Measurements from ENCODE around the gene USP6NL. TPM values are rescaled to one million over a fixed set of nuclear protein-coding genes. Genes with fewer than 3 reads are reported as not detected.

The USP6NL gene
- total and polyA plus RNA-seq, 9 of the 15 experiments (the other 6 are each of a cell fraction or from before 2014, with no cell fraction given): 3.2 to 26.6 (median 19.8) TPM

GRCh38 chr10:11589738-11590137, 21.7 kb downstream of the USP6NL start (continued):
- TF ChIP-seq HMBOX1 (IDR thresholded peaks at IDR 0.05) (no peak), SMARCA4 (IDR thresholded peaks at IDR 0.05) (no peak)

GRCh38 chr10:11588873-11589574, 22.4 kb downstream of the USP6NL start:
- peaks cover 100% of the 10 kb centered on the region for H3K79me2 ChIP-seq (ENCODE audit: control insufficient read depth, insufficient read depth, low read length)
- ATAC-seq (peak; percentile 81), DNase-seq (ENCODE audit: extremely low read depth in 1 of 4, low spot score in 3 of 4) (peak in 2 of 4 experiments; percentile 66), FAIRE-seq (peak; percentile 62)
- POLR2A ChIA-PET: interaction anchor here (0.8 to 3.9 kb wide), 6 partner anchors 8 to 19 kb away, joined by 3 to 21 read pairs (median 3); no protein-coding TSS in a partner anchor
- H3K4me2 ChIP-seq (ENCODE audit: insufficient read depth, low read length): no peak overlapping the region
- H3K9ac ChIP-seq (ENCODE audit: insufficient read depth in 1 of 2, low read depth in 2 of 2, low read length in 2 of 2): peak overlapping the region in 1 of 2 experiments; percentile 19; a peak in 1 of 4 replicates
- H3K9me1 ChIP-seq (ENCODE audit: control insufficient read depth, insufficient read depth, low read length): no peaks in the 10 kb centered on the region
- no TSS peak for BruUV-seq (replicated peaks)
- intact Hi-C loops (cut with micrococcal nuclease): loop anchor here (2.0 kb wide), 1 partner anchor 16 kb away; no protein-coding TSS in a partner anchor
- in situ Hi-C loops (cut with MboI): no loop called here
- H3K4me1 ChIP-seq (replicated peaks in 1 of 2; ENCODE audit: control insufficient read depth in 2 of 2, insufficient read depth in 2 of 2, low read length in 2 of 2): peaks cover 0 to 53% of the 10 kb centered on the region in 2 experiments
- H3K27ac ChIP-seq (ENCODE audit: extremely low read depth, low read depth, low read length): peak overlapping the region; percentile 65; the same call in 1 of the 3 replicates
- H4K20me1 ChIP-seq (replicated peaks; ENCODE audit: control insufficient read depth, insufficient read depth, low read length): peaks cover 7% of the 10 kb centered on the region; the same call in 1 of the 2 replicates
- H3K4me3 ChIP-seq: no peak overlapping the region
- WGBS (ENCODE audit: insufficient coverage, low coverage, missing lambda C conversion rate): 0% methylated on average over 3 of the region's 3 CpGs
- no peak overlapping the region for H2AFZ ChIP-seq (ENCODE audit: low read depth, low read length)
- CTCF ChIA-PET (ENCODE audit: low intra/inter-chr PET ratio): no interaction called here
- H3K9me3 ChIP-seq (replicated peaks; ENCODE audit: control insufficient read depth, insufficient read depth, low read depth, low read length): no peaks in the 10 kb centered on the region; the same call in 1 of the 2 replicates
- H3K36me3 ChIP-seq (ENCODE audit: control insufficient read depth, insufficient read depth, low read length): peaks cover 19% of the 10 kb centered on the region
- no peaks in the 10 kb centered on the region for H3K27me3 ChIP-seq (ENCODE audit: control insufficient read depth in 2 of 2, insufficient read depth in 2 of 2, low read length in 2 of 2)
- TF ChIP-seq ADNP (tag; IDR thresholded peaks at IDR 0.05): 0 out of 2 replicates have a peak, but pooled peaks have one; percentile 34
- TF ChIP-seq NCOR1 (IDR thresholded peaks at IDR 0.05): peak; percentile 45
- TF ChIP-seq POLR2H (tag; IDR thresholded peaks at IDR 0.05; ENCODE audit: low read depth): 0 out of 2 replicates have a peak, but pooled peaks have one; percentile 25
- TF ChIP-seq POLR2AphosphoS5 (IDR thresholded peaks at IDR 0.05; ENCODE audit: control insufficient read depth, insufficient read depth, low read depth, low read length): peak; percentile 37; the same call in 1 of the 2 replicates
- TF ChIP-seq REST (IDR thresholded peaks at IDR 0.05; ENCODE audit: borderline replicate concordance): peak; percentile 78
- no peak for TF ChIP-seq REST (CRISPR knock-in tag; IDR thresholded peaks at IDR 0.05; ENCODE audit: low read depth)
- peak; percentile 46 for TF ChIP-seq MEIS2 (IDR thresholded peaks at IDR 0.05; ENCODE audit: partially characterized antibody)
